ENCODE measurements around the gene AP5Z1. TPM values are rescaled to one million over a fixed set of nuclear protein-coding genes. Genes with fewer than 3 reads are reported as not detected.

Gene AP5Z1
- total and polyA plus RNA-seq, 2 donors (not counting 1 experiment from before 2014, with no cell fraction given), result 11.1 to 32.2 TPM

DNA sequence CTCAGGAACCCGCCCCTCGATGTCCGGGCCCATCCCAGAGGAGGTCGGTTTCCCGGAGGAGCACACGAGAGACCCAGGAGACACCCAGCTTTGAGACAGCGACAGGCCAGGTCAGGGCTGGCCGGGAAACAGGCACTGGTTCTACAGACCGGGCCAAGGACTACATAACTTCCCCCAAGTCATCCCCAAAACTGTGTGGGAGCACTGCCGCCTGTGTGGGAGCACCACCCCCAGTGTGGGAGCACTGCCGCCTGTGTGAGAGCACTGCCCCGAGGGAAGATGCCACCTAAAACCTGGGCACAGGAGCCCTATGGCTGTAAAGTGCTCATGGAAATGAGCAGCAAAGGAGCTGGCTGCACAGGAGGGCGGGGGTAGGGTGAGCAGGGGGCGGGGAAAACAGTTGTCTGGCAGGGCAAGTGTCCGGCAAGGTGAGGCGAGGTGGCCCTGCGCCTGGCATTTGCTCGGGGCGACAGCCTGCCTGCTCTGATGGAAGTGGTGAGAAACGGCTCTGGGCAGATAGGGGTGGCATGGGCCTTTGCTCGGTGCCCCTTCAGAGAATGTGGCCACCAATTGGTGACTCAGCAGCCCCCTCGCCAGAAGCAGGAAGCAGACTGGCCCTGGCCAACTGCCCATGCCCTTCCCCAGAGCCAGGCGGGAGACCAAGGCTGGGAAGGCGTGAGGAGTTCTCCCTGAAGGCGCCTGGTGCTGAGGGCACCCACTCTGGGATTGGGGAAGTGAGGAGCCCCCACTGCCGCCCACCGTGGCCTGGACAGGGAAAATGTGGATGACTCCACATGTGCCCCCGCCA lies 60.2 kb downstream of the AP5Z1 start:
- no peak for DNase-seq (ENCODE audit: low read depth in 2 of 2)
- no peaks in the 10 kb centered on the region for H3K4me1 ChIP-seq (ENCODE audit: control insufficient read depth, extremely low read depth, insufficient read depth, low read length)
- no peak overlapping the region for H3K4me2 ChIP-seq (ENCODE audit: extremely low read depth, insufficient read depth, low read length)
- no peaks in the 10 kb centered on the region for H3K27me3 ChIP-seq (ENCODE audit: control insufficient read depth, insufficient read depth, low read length)
- no peak overlapping the region for H3K9ac ChIP-seq (ENCODE audit: insufficient read depth, low read length)
- H3K79me2 ChIP-seq (ENCODE audit: control insufficient read depth, insufficient read depth, low read length), result no peaks in the 10 kb centered on the region
- H3K4me3 ChIP-seq (replicated peaks in 1 of 4; ENCODE audit: control extremely low read depth in 1 of 4, insufficient read depth in 1 of 4, low read depth in 3 of 4, low read length in 4 of 4), result no peak overlapping the region
- TF ChIP-seq EZH2 (IDR thresholded peaks at IDR 0.05; ENCODE audit: low read length, missing control alignments), result no peak
- TF ChIP-seq, protein P1, sequence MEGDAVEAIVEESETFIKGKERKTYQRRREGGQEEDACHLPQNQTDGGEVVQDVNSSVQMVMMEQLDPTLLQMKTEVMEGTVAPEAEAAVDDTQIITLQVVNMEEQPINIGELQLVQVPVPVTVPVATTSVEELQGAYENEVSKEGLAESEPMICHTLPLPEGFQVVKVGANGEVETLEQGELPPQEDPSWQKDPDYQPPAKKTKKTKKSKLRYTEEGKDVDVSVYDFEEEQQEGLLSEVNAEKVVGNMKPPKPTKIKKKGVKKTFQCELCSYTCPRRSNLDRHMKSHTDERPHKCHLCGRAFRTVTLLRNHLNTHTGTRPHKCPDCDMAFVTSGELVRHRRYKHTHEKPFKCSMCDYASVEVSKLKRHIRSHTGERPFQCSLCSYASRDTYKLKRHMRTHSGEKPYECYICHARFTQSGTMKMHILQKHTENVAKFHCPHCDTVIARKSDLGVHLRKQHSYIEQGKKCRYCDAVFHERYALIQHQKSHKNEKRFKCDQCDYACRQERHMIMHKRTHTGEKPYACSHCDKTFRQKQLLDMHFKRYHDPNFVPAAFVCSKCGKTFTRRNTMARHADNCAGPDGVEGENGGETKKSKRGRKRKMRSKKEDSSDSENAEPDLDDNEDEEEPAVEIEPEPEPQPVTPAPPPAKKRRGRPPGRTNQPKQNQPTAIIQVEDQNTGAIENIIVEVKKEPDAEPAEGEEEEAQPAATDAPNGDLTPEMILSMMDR (conservative IDR thresholded peaks at IDR 0.05 in 1 of 2, IDR thresholded peaks at IDR 0.05 in 1 of 2; ENCODE audit: low read depth in 1 of 2, low read length in 2 of 2), result no peak
- H3K9me3 ChIP-seq (ENCODE audit: control insufficient read depth, insufficient read depth, low read depth, low read length), result no peaks in the 10 kb centered on the region
- no peak overlapping the region for H3K27ac ChIP-seq (ENCODE audit: insufficient read depth, low read length)
- H3K36me3 ChIP-seq (ENCODE audit: control insufficient read depth, insufficient read depth, low read length), result no peaks in the 10 kb centered on the region
- no peaks in the 10 kb centered on the region for H4K20me1 ChIP-seq (ENCODE audit: control insufficient read depth, extremely low read depth, insufficient read depth, low read length)
- H2AFZ ChIP-seq (ENCODE audit: low read length), result no peak overlapping the region

DNA sequence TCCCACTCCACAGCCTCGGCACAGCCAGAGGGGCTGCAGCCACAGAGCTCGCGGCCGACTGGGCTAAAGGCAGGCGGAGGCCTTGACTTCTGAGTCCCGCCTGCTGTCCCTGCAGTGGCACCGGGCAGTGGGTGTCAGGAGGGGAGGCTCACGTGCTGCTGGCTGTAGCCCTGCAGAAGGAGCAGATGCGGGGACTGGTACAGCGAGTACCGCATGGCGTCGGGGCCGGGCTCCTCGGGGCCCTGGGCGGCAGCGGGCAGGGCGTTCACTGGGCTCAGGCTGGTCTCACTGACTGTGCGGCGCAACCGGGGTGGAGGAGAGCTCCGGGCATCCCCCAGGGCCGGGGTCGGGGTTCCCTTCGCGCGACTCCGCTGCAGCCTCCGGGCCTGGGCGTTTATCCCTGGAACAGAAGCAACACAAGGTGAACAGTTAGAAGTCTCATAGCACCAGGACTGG lies 60.8 kb downstream of the AP5Z1 start:
- Histone ChIP-seq H3K4me1 (ENCODE audit: control insufficient read depth, extremely low read depth, insufficient read depth, low read length) (no peaks in the 10 kb centered on the region), H3K36me3 (ENCODE audit: control insufficient read depth, insufficient read depth, low read length) (no peaks in the 10 kb centered on the region), H3K27ac (ENCODE audit: insufficient read depth, low read length) (no peak overlapping the region), H4K20me1 (ENCODE audit: control insufficient read depth, extremely low read depth, insufficient read depth, low read length) (no peaks in the 10 kb centered on the region), H3K27me3 (ENCODE audit: control insufficient read depth, insufficient read depth, low read length) (no peaks in the 10 kb centered on the region), H3K79me2 (ENCODE audit: control insufficient read depth, insufficient read depth, low read length) (no peaks in the 10 kb centered on the region), H3K9ac (ENCODE audit: insufficient read depth, low read length) (no peak overlapping the region), H2AFZ (ENCODE audit: low read length) (no peak overlapping the region), H3K9me3 (ENCODE audit: control insufficient read depth, insufficient read depth, low read depth, low read length) (no peaks in the 10 kb centered on the region), H3K4me2 (ENCODE audit: extremely low read depth, insufficient read depth, low read length) (no peak overlapping the region), H3K4me3 (replicated peaks in 1 of 4; ENCODE audit: control extremely low read depth in 1 of 4, insufficient read depth in 1 of 4, low read depth in 3 of 4, low read length in 4 of 4) (no peak overlapping the region)
- no peak for DNase-seq (ENCODE audit: low read depth in 2 of 2)
- TF ChIP-seq, protein P1 (conservative IDR thresholded peaks at IDR 0.05 in 1 of 2, IDR thresholded peaks at IDR 0.05 in 1 of 2; ENCODE audit: low read depth in 1 of 2, low read length in 2 of 2), result no peak
- TF ChIP-seq EZH2 (IDR thresholded peaks at IDR 0.05; ENCODE audit: low read length, missing control alignments), result no peak

DNA sequence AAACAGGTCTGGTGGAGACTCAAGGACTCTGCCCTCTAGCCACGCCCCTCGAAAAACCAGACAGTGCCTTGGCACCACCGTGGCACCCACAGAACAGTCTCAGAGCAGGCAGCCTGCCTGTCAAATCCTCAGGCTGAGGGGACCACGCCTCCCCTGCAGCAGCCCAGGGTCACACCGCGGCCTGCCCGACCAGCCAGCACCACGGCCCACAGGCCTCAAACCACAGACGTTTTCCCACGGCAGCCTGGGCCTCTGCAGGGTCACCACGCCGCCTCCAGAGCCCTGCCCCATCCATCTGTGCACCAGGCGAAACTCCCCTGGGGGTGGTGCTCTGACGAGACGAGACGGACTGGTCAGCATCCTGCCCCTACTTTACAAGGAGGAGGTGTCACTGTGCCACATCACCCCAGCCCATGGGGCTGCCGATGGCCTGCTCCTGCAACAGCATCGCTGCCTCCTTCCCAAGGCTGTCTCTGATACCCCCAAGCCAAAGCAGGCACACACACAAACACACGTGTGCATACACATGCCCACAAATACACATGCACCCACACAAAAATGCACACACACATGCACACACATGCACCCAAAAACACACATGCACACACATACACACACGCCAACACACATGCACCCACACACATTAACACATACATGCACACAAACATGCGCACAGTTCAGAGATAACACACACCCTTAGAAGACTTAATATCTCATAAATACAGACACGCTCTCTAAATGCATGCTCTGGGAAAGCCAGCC lies 61.8 kb downstream of the AP5Z1 start:
- Histone ChIP-seq H3K4me1 (ENCODE audit: control insufficient read depth, extremely low read depth, insufficient read depth, low read length) (no peaks in the 10 kb centered on the region), H3K79me2 (ENCODE audit: control insufficient read depth, insufficient read depth, low read length) (no peaks in the 10 kb centered on the region), H4K20me1 (ENCODE audit: control insufficient read depth, extremely low read depth, insufficient read depth, low read length) (no peaks in the 10 kb centered on the region), H3K9ac (ENCODE audit: insufficient read depth, low read length) (no peak overlapping the region), H3K4me2 (ENCODE audit: extremely low read depth, insufficient read depth, low read length) (no peak overlapping the region), H3K27me3 (ENCODE audit: control insufficient read depth, insufficient read depth, low read length) (no peaks in the 10 kb centered on the region), H3K27ac (ENCODE audit: insufficient read depth, low read length) (no peak overlapping the region), H3K9me3 (ENCODE audit: control insufficient read depth, insufficient read depth, low read depth, low read length) (no peaks in the 10 kb centered on the region), H2AFZ (ENCODE audit: low read length) (no peak overlapping the region), H3K4me3 (replicated peaks in 1 of 4; ENCODE audit: control extremely low read depth in 1 of 4, insufficient read depth in 1 of 4, low read depth in 3 of 4, low read length in 4 of 4) (no peak overlapping the region), H3K36me3 (ENCODE audit: control insufficient read depth, insufficient read depth, low read length) (no peaks in the 10 kb centered on the region)
- TF ChIP-seq EZH2 (IDR thresholded peaks at IDR 0.05; ENCODE audit: low read length, missing control alignments), result no peak
- TF ChIP-seq, protein P1 (conservative IDR thresholded peaks at IDR 0.05 in 1 of 2, IDR thresholded peaks at IDR 0.05 in 1 of 2; ENCODE audit: low read depth in 1 of 2, low read length in 2 of 2), result no peak
- no peak for DNase-seq (ENCODE audit: low read depth in 2 of 2)
